ENCODE measurements around the gene LONP2.

- no peak for TF ChIP-seq CTCF (IDR thresholded peaks at IDR 0.05; ENCODE audit: insufficient read depth, low read length, poor library complexity, severe bottlenecking)
- no peak for TF ChIP-seq EZH2phosphoT487 (conservative IDR thresholded peaks at IDR 0.05; ENCODE audit: low read length)
These were observed 90.2 kb downstream of the LONP2 start for GRCh38 chr16:48334325-48334724.

Measured in SU-DHL-6 (cell line).